Rectal smooth muscle tissue (tissue), 1 donor: ENCODE results near the gene PRKAG2.

Source experiments
- H3K27ac ChIP-seq: one replicate; pipeline ENCODE4 v1.7.0; 2013; ENCODE audit warnings: low read depth, low read length, inconsistent platforms
- H3K27me3 ChIP-seq: one replicate; pipeline ENCODE4 v1.7.0; 2013; ENCODE audit warnings: low read length; ENCODE audit not compliant: control insufficient read depth, insufficient read depth
- H3K36me3 ChIP-seq: one replicate; pipeline ENCODE4 v1.7.0; 2013; ENCODE audit warnings: low read length; ENCODE audit not compliant: control insufficient read depth, insufficient read depth
- H3K4me1 ChIP-seq: one replicate; pipeline ENCODE4 v1.7.0; 2013; ENCODE audit warnings: low read length; ENCODE audit not compliant: control insufficient read depth, insufficient read depth
- H3K4me3 ChIP-seq: one replicate; pipeline ENCODE4 v1.7.0; 2013; ENCODE audit warnings: low read length
- H3K9ac ChIP-seq: one replicate; pipeline ENCODE4 v1.7.0; 2013; ENCODE audit warnings: low read length

PRKAG2 gene

GRCh38 chr7:151657173-151657572 lies 219.7 kb downstream of the PRKAG2 start:
- no peak overlapping the region for H3K27ac ChIP-seq
- no peak overlapping the region for H3K9ac ChIP-seq
- no peaks in the 10 kb centered on the region for H3K4me1 ChIP-seq
- H3K36me3 ChIP-seq: no peaks in the 10 kb centered on the region
- no peaks in the 10 kb centered on the region for H3K27me3 ChIP-seq
- no peak overlapping the region for H3K4me3 ChIP-seq

DNA sequence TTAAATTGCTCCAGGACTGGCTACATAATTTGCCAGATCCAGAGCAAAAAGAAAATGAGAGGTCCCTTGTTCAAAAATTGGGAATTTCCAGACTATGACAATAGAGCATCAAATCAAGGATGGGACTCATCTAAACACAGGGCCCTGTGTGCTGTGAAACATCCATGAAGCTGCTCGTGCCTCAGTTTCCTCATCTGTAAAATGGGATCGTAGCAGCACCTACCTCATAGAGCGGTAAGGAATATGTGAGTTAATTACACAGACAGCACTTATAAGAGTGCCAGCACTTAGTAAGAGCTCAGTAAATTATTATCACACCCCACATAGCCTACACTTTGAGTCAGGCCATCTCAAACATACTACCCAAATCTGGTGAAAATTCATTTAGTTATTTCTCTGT lies 221.4 kb downstream of the PRKAG2 start:
- H3K9ac ChIP-seq: no peak overlapping the region
- H3K36me3 ChIP-seq: no peaks in the 10 kb centered on the region
- H3K27ac ChIP-seq: no peak overlapping the region
- no peaks in the 10 kb centered on the region for H3K27me3 ChIP-seq
- H3K4me3 ChIP-seq: no peak overlapping the region
- no peaks in the 10 kb centered on the region for H3K4me1 ChIP-seq

DNA sequence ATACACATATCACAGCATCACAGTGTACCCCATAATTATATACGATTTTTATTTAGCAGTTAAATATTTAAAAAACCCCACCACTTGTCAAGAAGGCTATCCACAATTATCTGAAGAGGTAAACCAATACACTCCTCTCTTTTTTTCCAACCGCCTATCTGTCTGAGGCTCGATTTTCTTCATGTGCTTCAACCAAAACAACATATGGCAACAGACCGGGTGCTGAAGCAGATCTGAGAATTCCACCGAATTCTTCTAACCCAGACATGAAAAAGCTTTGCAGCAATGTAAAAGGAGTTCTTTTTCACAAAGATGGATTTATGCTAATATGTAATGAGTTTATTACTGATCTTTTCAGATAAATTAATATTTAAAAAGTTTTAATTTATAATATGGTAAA lies 224.8 kb downstream of the PRKAG2 start:
- H3K27ac ChIP-seq: peak overlapping the region; percentile 63
- no peaks in the 10 kb centered on the region for H3K27me3 ChIP-seq

DNA sequence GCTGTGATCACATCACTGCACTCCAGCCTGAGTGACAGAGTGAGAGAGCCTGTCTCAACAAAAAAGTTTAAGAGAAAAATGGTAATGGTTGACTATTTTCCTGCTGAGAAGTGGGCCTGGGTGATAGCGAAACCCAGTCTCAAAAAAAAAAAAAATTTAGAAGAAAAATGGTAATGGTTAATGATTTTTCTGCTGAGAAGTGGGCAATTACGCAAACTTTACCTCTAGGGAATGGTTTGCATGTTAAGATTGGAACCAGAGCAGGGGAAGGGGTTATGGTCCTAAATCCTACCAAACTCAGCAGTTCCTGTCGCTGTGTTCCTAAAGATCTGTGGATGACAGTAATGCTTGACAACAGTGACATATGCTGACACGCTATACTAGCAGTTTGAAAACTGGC lies 226.8 kb downstream of the PRKAG2 start:
- Histone ChIP-seq H3K9ac (no peak overlapping the region), H3K27ac (no peak overlapping the region), H3K27me3 (no peaks in the 10 kb centered on the region), H3K36me3 (no peaks in the 10 kb centered on the region), H3K4me3 (no peak overlapping the region), H3K4me1 (no peaks in the 10 kb centered on the region)

More for the DNA sequence above, 224.8 kb downstream of the PRKAG2 start:
- Histone ChIP-seq H3K36me3 (no peaks in the 10 kb centered on the region), H3K9ac (no peak overlapping the region), H3K4me3 (no peak overlapping the region), H3K4me1 (no peaks in the 10 kb centered on the region)

DNA sequence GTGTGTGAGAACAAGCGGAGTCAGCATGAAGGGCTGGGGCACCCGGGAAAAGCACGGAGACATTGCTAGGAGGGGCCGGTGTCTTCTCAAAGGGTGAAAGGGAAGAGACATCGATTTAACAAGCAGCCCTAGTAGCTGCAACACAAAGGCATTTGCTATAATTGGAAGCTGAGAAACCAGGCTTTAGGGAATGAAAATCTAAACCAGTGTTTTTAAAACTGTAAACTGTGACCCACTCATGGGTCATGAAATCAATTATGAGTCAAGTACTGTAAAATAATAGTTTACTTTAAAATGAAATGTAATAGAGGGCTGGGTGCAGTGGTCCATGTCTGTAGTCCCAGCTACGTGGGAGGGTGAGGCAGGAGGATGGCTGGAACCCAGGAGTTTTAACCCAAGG lies 228.5 kb downstream of the PRKAG2 start:
- Histone ChIP-seq H3K27me3 (no peaks in the 10 kb centered on the region), H3K4me1 (no peaks in the 10 kb centered on the region), H3K9ac (no peak overlapping the region), H3K27ac (no peak overlapping the region), H3K4me3 (no peak overlapping the region), H3K36me3 (no peaks in the 10 kb centered on the region)

DNA sequence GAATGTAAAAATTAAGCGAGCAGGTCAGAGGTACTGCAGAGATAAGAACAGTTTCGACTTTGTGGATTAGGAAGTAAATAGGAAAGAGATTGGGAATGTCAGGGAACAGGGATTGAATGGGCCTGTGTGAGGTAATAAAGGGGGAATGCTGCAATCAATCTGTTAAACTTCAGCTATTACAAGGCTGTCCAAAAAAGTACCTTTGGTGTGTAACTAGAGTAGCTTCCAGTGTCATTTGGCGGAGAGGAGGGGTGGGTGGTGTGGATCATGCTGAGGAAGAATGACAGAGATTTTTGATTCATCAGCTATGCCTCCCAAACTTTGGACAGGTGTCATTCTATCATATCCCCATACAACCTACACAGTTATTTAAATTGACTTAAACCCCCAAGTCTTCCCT lies 229.0 kb downstream of the PRKAG2 start:
- Histone ChIP-seq H3K27me3 (no peaks in the 10 kb centered on the region), H3K9ac (no peak overlapping the region), H3K27ac (no peak overlapping the region), H3K4me1 (no peaks in the 10 kb centered on the region), H3K36me3 (no peaks in the 10 kb centered on the region), H3K4me3 (no peak overlapping the region)

GRCh38 chr7:151647006-151647405 lies 229.9 kb downstream of the PRKAG2 start:
- Histone ChIP-seq H3K4me1 (no peaks in the 10 kb centered on the region), H3K36me3 (no peaks in the 10 kb centered on the region), H3K9ac (no peak overlapping the region), H3K4me3 (no peak overlapping the region), H3K27ac (no peak overlapping the region), H3K27me3 (no peaks in the 10 kb centered on the region)

GRCh38 chr7:151645311-151645710 lies 231.6 kb downstream of the PRKAG2 start:
- Histone ChIP-seq H3K36me3 (no peaks in the 10 kb centered on the region), H3K4me1 (peaks cover 4% of the 10 kb centered on the region), H3K27me3 (no peaks in the 10 kb centered on the region), H3K27ac (no peak overlapping the region), H3K9ac (no peak overlapping the region), H3K4me3 (no peak overlapping the region)

DNA sequence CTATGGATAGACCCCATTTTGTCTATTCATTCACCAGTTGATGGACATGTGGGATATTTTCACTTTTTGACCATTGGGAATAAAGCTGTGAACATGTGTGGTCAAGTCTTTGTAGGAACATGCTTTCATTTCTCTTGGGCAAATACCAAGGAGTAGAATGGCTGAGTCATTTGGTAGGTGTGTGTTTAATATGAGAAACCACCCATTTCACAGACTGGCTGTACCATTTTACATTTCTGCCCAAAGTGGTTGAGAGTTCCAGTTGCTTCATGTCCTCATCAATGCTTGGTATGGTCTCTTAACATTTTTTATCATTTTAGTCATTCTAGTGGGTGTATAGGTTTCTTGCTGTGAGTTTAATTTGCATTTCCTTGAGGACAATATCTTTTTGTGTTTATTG lies 232.4 kb downstream of the PRKAG2 start:
- Histone ChIP-seq H3K36me3 (no peaks in the 10 kb centered on the region), H3K27me3 (no peaks in the 10 kb centered on the region), H3K4me3 (no peak overlapping the region)

GRCh38 chr7:151642746-151643145 lies 234.2 kb downstream of the PRKAG2 start:
- Histone ChIP-seq H3K9ac (no peak overlapping the region), H3K4me3 (no peak overlapping the region), H3K27me3 (no peaks in the 10 kb centered on the region), H3K36me3 (no peaks in the 10 kb centered on the region), H3K4me1 (peaks cover 9% of the 10 kb centered on the region), H3K27ac (no peak overlapping the region)

More for the DNA sequence above, 232.4 kb downstream of the PRKAG2 start:
- peaks cover 5% of the 10 kb centered on the region for H3K4me1 ChIP-seq
- no peak overlapping the region for H3K9ac ChIP-seq
- H3K27ac ChIP-seq: no peak overlapping the region

DNA sequence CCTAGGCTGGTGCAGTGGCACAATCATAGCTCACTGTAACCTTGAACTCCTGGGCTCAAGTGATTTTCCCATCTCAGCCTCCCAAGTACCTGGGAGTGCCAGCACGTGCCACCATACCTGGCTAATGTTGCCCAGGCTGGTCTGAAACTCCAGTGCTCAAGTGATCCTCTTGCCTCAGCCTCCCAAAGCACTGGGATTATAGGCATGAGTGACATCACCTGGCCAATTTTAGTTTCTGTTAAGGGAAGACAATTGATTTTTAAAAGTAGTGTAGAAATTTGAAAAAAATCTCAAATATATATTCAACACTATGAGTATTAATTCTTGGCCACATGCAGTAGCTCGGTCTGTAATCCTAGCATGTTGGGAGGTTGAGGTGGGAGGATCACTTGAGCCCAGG lies 235.3 kb downstream of the PRKAG2 start:
- H3K4me1 ChIP-seq: peaks cover 9% of the 10 kb centered on the region
- no peak overlapping the region for H3K27ac ChIP-seq
- H3K36me3 ChIP-seq: no peaks in the 10 kb centered on the region
- no peak overlapping the region for H3K9ac ChIP-seq
- no peak overlapping the region for H3K4me3 ChIP-seq
- H3K27me3 ChIP-seq: no peaks in the 10 kb centered on the region

GRCh38 chr7:151637781-151638261 lies 239.1 kb downstream of the PRKAG2 start:
- H3K4me1 ChIP-seq: peaks cover 9% of the 10 kb centered on the region
- H3K36me3 ChIP-seq: no peaks in the 10 kb centered on the region
- H3K9ac ChIP-seq: no peak overlapping the region
- H3K27me3 ChIP-seq: no peaks in the 10 kb centered on the region
- peak overlapping the region; percentile 86 for H3K27ac ChIP-seq
- peak overlapping the region; percentile 41 for H3K4me3 ChIP-seq

DNA sequence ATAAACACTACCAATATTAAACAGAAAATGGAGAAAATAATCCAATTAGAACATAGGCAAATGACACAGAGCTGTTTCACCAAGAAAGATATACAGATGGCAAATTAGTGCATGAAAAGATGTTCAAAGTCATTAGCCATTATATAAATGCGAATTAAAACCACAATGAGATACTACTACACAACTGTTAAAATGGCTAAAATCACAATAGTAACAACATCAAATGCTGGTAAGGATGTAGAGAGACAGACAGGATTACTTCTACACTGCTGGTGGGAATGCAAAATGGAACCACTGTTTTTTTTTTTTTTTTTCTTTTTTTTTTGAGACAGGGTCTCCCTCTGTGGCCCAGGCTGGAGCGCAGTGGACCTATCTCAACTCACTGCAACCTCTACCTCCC lies 242.3 kb downstream of the PRKAG2 start:
- H3K27ac ChIP-seq: no peak overlapping the region
- H3K4me1 ChIP-seq: peaks cover 15% of the 10 kb centered on the region
- H3K4me3 ChIP-seq: no peak overlapping the region

More for the DNA sequence above, 242.3 kb downstream of the PRKAG2 start:
- Histone ChIP-seq H3K9ac (no peak overlapping the region), H3K36me3 (no peaks in the 10 kb centered on the region), H3K27me3 (no peaks in the 10 kb centered on the region)
